NCI-H2081 (cell line): ENCODE measurements around the gene LONRF3.

ENCODE experiments used
- DNase-seq, 2 experiments: peaks; one replicate each; lab custom pipeline; 2025; lab: John Stamatoyannopoulos, UW

Gene LONRF3

DNA sequence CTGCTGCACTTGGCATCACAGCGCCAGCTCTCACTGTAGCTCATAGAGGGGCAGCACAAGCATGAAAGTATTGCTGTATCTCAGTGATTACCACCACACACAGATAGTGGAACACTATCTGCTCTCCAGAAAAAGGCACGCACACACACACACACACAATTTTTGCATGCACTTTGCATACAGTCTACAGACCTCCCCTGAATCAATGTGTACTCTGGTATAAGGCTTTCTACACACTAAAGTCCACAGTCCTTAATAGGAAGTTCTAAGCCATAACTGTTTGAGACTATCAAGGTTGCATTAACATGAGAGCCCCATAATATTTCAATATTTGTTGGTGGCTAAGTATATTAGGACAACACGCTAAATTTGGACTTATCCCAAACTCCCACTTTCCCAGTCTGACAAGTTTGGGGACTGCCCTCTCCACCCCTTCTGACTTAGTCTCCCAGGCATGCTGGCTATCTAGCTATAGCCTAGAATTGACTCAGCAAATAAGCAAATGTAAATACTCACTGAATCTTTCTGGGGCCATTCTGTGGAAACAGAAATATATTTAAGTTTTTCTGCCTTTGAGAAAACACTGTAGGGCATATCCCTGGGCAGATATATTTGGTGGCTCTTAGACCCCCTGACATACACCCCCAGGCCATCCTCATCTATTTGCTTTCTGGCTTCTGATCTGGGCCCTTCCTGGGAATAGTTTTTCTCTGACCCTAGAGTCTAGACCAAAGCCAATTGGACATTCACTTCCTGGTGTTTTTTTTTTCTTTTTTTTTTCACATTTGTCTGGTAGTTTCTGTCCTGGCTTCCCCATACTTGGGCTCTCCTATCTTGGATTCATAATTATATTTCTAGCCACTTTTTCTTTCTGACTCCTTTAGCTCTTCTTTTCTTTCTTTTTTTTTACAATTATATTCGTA lies 62.0 kb downstream of the LONRF3 start:
- DNase-seq = no peak

DNA sequence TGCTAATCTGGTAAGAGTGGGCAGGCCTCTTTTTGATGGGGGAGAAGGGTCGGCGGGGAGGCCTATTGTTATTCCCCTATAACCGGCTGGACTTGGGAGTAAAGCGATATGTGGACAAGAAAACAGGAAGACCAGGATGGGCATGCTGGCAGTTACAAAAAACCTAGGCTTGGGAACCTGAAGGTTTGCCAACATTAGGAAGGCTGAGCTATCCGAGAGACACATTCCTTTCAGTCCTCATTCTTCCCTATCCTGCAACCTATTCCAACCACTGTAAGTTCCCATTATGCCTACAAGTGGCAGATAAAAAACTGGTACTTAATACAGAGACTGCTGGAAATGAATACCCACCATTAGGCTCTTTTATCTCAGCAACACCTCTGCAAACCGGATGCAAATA lies 66.0 kb downstream of the LONRF3 start:
- DNase-seq = no peak

DNA sequence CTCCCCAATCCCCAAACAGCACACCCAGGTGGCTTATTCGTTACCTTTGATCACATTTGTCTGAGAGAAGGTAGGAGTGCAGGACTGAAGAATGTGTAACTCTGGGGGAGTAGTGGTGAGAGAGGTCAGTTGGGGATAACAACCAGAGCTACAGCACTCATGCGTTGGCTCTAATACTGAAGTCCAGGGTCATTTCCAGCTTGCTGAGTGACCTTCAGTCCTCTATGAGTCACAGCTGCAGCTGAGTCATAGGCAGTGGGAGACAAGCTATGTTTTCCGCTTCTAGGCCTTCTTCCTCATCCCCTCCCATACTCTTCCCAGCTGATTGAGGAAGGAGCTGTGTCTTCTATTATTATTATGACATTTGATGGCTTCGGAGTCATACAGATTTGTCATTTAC lies 66.8 kb downstream of the LONRF3 start:
- DNase-seq = no peak

DNA sequence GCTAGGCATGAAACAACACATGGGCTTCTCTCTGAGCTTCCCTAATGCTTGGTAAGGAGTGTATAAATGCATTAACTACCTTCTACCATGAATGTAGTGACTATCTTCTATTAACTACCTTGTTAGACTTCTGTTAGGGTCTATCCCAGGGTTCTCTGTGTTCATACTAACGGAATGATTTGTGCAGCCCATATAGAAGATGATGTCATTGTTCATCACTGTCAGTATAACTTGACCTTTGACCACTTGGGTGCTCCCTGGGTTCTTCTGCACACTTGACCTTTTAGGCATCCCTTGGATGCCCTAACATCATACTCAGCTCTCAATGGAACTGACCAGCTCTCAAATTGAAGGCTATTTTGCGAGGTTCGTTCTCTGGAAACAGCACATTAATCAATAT lies 67.6 kb downstream of the LONRF3 start:
- DNase-seq = no peak

DNA sequence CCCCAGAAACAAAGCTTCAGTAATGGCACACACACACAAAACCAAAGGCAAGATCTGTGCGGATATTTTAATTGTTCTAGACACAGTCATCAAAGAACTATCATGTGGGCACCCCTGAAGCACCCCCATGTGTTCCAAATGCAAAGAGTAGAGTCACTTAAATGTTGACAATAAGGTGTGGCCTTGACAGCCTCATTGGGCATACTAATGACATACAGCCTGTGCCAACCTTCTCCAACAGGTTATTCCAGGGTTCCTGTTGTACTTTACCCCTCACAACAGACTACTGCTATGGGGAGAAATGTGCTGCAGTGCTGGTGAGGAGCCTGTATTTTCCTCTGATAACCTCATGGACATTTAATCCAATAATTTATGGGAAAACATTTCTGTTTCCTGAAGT lies 68.6 kb downstream of the LONRF3 start:
- DNase-seq = no peak

DNA sequence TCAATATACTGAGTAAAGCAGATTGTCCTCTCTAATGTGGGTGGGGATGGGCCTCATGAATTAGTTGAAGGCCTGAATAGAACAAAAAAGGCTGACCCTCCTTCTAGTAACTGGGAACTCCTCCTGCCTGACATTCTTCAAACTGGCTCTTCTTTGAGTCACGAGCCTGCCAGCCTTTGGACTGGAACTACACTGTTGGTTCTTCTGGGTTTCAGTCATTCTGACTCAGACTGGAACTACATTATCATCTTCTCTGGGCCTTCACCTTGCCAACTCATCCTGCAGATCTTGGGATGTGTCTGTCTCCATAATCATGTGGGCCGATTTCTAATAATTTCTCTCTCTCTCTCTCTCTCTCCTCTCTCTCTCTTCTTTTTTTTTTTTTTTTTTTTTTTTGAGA lies 71.5 kb downstream of the LONRF3 start:
- no peak for DNase-seq

DNA sequence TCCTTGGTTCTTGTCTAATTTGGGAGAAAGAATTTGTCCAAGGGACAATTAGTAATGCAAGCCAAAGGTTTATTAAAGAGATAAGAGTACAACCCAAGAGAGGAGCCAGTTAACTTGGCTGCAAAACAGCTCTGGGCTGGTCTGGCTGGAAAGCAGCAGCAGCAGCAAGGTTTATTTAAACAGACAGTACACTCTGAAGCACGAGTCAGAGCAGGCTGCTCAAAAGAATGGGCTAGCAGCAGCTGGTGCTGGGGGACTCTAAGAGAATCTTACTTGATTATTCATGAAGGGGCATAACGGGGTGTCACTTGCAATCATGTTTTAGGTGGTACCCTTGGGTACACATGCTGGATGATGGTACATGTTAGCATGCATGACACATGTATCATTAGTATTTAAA lies 81.3 kb downstream of the LONRF3 start:
- no peak for DNase-seq

DNA sequence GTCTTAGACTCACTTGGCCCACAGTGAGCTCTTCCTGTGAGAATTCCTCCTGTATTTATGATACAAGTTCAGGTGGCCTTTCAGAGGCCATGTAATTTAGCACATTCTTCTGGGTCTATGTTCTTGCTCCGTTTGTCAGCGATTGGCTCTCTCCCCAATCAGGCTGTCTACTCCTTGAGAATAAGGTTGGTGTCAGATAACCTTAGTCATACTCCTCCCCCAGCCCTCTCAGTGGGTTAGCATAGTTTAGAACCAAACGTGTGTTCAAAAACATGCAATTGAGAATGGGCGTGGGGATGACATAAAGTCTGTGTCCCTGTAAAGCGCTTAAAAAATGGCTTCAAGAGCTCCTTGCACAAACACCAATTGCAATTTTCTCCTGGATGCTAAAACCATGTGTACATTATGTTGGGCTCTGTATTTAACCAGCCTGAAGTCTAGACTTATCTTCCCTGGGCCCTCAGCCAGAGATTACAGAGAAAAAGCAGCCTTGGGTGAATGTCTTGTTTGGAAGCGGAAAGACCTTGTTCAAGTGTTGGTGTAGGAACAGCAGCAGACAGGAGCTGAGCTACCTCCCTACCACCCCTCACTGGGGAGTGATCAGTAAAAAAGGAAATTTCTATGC lies 88.4 kb downstream of the LONRF3 start:
- DNase-seq = peak in 1 of 2 experiments; percentile 20

DNA sequence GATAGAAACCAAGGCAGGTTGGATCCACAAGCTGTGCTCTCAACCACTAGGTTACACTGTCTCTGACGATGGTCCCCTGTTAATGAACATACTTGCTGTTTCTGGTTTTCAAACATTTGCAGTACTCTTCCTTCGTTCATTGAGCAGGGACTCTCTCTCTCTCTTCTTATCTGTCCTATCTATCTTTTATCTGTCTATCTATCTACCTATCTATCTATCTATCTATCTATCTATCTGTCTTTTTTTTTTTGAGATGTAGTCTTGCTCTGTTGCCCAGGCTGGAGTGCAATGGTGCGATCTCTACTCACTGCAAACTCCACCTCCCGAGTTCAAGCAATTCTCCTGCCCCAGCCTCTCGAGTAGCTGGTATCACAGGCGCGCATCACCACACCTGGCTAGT lies 89.0 kb downstream of the LONRF3 start:
- DNase-seq = no peak

DNA sequence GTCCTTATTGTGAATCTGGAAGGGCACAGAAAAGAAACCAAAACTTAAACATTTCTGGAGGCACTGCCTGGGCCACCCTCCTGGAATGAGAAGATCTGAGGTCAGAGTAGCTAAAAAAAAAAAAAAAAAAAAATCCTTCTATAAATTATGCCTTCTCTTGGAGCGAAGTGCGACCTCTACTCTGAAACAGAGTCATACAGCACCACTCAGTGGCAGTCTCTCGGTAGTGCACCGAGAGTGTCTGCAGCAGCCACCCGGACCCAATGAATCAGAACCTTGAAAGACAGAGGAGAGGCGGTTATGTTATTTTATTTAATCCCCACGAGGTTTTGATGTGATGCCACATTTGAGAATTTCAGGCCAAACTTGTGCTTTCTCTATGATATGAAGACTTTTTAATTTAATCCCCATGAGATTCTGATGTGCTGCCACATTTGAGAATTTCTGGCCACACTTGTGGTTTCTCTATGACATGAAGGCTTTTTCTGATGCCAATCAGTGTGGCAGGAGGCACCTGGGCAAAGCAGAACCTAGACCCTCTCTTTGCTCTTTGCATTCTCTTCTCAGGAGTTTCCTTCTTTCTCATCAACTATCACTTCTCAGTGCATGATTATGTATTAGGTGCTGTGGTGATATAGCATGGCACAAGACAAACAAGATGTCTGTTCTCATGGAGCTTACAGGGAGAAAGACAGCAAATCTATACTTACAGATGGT lies 92.8 kb downstream of the LONRF3 start:
- DNase-seq = peak; percentile 62 to 70
